WERI-Rb-1 (cell line): ENCODE data around the gene AP3D1.

Experiments used
- DNase-seq: peaks from one replicate; pipeline ENCODE4 v3.0.0-alpha.2; 2020
- H3K27ac ChIP-seq: fragments of 250-450 bp; sonication (Bioruptor Pico); 2 replicates; pipeline ENCODE4 v1.5.1; 2020; ENCODE audit warnings: mild to moderate bottlenecking, moderate library complexity
- H3K27me3 ChIP-seq: fragments of 250-450 bp; sonication (Bioruptor Pico); 2 replicates; pipeline ENCODE4 v1.5.1; 2021; ENCODE audit warnings: mild to moderate bottlenecking, low read depth, moderate library complexity; ENCODE audit not compliant: insufficient read depth, severe bottlenecking
- H3K36me3 ChIP-seq: fragments of 250-450 bp; sonication (Bioruptor Pico); 2 replicates; pipeline ENCODE4 v1.5.1; 2020; ENCODE audit warnings: mild to moderate bottlenecking, moderate library complexity
- H3K4me3 ChIP-seq: 2 replicates; pipeline ENCODE4 v1.5.1; 2011; ENCODE audit warnings: low read depth, mild to moderate bottlenecking, control low read depth, low read length
- H3K9me3 ChIP-seq: fragments of 250-450 bp; sonication (Bioruptor Pico); 2 replicates; pipeline ENCODE4 v1.5.1; 2021; ENCODE audit warnings: mild to moderate bottlenecking, moderate library complexity; ENCODE audit not compliant: severe bottlenecking
- CTCF ChIP-seq: IDR thresholded peaks from 2 replicates; pipeline ENCODE4 v1.5.1; 2011; ENCODE audit warnings: low read depth, mild to moderate bottlenecking, control low read depth, inconsistent platforms, low read length

The AP3D1 gene

GRCh38 chr19:2053601-2054389, 97.6 kb downstream of the AP3D1 start:
- no peak for TF ChIP-seq CTCF
- Histone ChIP-seq H3K27ac (no peak overlapping the region), H3K27me3 (no peaks in the 10 kb centered on the region), H3K9me3 (no peaks in the 10 kb centered on the region), H3K4me3 (no peak overlapping the region), H3K36me3 (peaks cover 4% of the 10 kb centered on the region)
- no peak for DNase-seq

GRCh38 chr19:2051773-2052704, 99.3 kb downstream of the AP3D1 start:
- no peak for DNase-seq
- peak overlapping the region; percentile 59; the same call in 1 of the 2 replicates for H3K27ac ChIP-seq
- peaks cover 10% of the 10 kb centered on the region for H3K36me3 ChIP-seq
- no peaks in the 10 kb centered on the region for H3K27me3 ChIP-seq
- no peak for TF ChIP-seq CTCF
- no peaks in the 10 kb centered on the region for H3K9me3 ChIP-seq
- H3K4me3 ChIP-seq = peak overlapping the region; percentile 40

- H3K27ac ChIP-seq = peak within 1 kb of the TSS; percentile 59
- DNase-seq = peak; percentile 89
Observed at GRCh38 chr19:2050991-2051772, 100.2 kb downstream of the AP3D1 start, which contains the start of gene MKNK2. TSS of gene MKNK2 (minus strand) at chr19:2051244. CDS start at chr19:2050851, 393 bp downstream.

More at GRCh38 chr19:2050991-2051772, 100.2 kb downstream of the AP3D1 start, which contains the start of gene MKNK2:
- TF ChIP-seq CTCF = peak; percentile 75
- Histone ChIP-seq H3K9me3 (no peaks in the 10 kb centered on the region), H3K27me3 (no peaks in the 10 kb centered on the region), H3K4me3 (peak within 1 kb of the TSS; percentile 60), H3K36me3 (peaks cover 10% of the 10 kb centered on the region)
